ENCODE measurements around the gene DPP6.

DNA sequence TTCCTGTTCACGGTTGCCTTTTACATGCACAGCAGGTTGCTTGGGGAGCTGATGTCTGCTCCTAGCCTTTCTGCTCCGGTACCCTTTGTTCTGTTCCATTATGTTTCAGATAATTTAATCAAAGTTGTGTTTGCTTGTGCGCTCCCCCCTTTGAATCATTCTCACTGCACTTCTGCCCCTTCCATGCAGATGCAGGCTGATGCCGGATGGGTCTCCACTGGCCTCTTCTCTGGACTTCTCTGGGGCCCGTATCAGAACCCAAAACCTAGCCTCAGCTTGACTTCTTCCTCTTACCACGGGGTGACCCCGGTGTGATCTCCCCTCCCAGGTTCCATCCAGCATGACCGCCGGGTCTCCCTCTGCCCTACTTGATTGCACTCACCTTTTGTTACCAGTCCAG lies 272.0 kb downstream of the DPP6 start:
- TF ChIP-seq, protein P1, sequence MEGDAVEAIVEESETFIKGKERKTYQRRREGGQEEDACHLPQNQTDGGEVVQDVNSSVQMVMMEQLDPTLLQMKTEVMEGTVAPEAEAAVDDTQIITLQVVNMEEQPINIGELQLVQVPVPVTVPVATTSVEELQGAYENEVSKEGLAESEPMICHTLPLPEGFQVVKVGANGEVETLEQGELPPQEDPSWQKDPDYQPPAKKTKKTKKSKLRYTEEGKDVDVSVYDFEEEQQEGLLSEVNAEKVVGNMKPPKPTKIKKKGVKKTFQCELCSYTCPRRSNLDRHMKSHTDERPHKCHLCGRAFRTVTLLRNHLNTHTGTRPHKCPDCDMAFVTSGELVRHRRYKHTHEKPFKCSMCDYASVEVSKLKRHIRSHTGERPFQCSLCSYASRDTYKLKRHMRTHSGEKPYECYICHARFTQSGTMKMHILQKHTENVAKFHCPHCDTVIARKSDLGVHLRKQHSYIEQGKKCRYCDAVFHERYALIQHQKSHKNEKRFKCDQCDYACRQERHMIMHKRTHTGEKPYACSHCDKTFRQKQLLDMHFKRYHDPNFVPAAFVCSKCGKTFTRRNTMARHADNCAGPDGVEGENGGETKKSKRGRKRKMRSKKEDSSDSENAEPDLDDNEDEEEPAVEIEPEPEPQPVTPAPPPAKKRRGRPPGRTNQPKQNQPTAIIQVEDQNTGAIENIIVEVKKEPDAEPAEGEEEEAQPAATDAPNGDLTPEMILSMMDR (IDR thresholded peaks at IDR 0.05): no peak
- TF ChIP-seq POLR2A (IDR thresholded peaks at IDR 0.05): no peak

Data from ovary (tissue), 3 donors.